HepG2 (cell line): Measurements from ENCODE around the gene JADE2. TPM values are rescaled to one million over a fixed set of nuclear protein-coding genes. Genes with fewer than 3 reads are reported as not detected.

Source experiments
- ATAC-seq: fragments of 200-7000 bp; cut with Tn5 transposase; 3 replicates; pipeline ENCODE4 v1.9.1; 2020; ENCODE audit warnings: mild to moderate bottlenecking, moderate library complexity
- BruUV-seq: library from RNA; stranded (reverse); fragments of 400-500 nt; replicated peaks from 2 replicates; lab custom pipeline; 2021; lab: Mats Ljungman, UMichigan
- CTCF ChIA-PET: fragments of 300-600 bp; formaldehyde crosslinking; extraction: SDS; loops from one replicate; lab custom pipeline; 2021; ENCODE audit warnings: low total read pairs, inconsistent platforms, low intra/inter-chr PET ratio; lab: Yijun Ruan, JAX
- POLR2A ChIA-PET: fragments of 350-600 bp; sonication (Branson Sonifier 250); formaldehyde crosslinking; loops from one replicate; lab custom pipeline; 2020; ENCODE audit warnings: antibody characterized with exemption, inconsistent platforms; lab: Yijun Ruan, JAX
- DNase-seq: peaks from one replicate; pipeline ENCODE4 v3.0.0-alpha.2; 2015; ENCODE audit warnings: low spot score
- FAIRE-seq: peaks from 3 replicates; lab custom pipeline; 2011; peaks lifted over from hg19 to GRCh38; lab: Jason Lieb, UNC
- H2AFZ ChIP-seq: one replicate; pipeline ENCODE4 v1.6.1; 2011; ENCODE audit warnings: low read length, inconsistent platforms
- H3K27ac ChIP-seq: fragments of 300-600 bp; 3 replicates; pipeline ENCODE4 v1.8.0; 2011; ENCODE audit warnings: mixed run types, mild to moderate bottlenecking, mixed read lengths, low read length, inconsistent platforms; ENCODE audit not compliant: insufficient read depth; ENCODE audit errors: extremely low read length
- H3K27me3 ChIP-seq, 2 experiments: fragments of 200-600 bp in 1 of 2; 2 replicates in 1 of 2; 3 replicates in 1 of 2; pipeline versions ENCODE4 v1.6.0 to v1.8.0; 2011; ENCODE audit warnings: low read length in 2 of 2, mild to moderate bottlenecking in 2 of 2, moderate library complexity in 2 of 2, inconsistent platforms in 1 of 2; ENCODE audit not compliant: insufficient read depth in 2 of 2, control insufficient read depth in 1 of 2
- H3K36me3 ChIP-seq, 2 experiments: fragments of 200-600 bp in 1 of 2; replicated peaks in 1 of 2; 2 replicates in 1 of 2; 3 replicates in 1 of 2; pipeline versions ENCODE4 v1.5.1 to v1.8.0; 2011; ENCODE audit warnings: low read length in 2 of 2, inconsistent platforms in 1 of 2; ENCODE audit not compliant: insufficient read depth in 2 of 2, control insufficient read depth in 1 of 2
- H3K4me1 ChIP-seq: 2 replicates; pipeline ENCODE4 v1.5.1; 2012; ENCODE audit warnings: low read length, inconsistent platforms; ENCODE audit not compliant: insufficient read depth
- H3K4me2 ChIP-seq: 2 replicates; pipeline ENCODE4 v1.6.0; 2011; ENCODE audit warnings: low read depth, low read length, inconsistent platforms
- H3K4me3 ChIP-seq, 3 experiments: fragments of 200-600 bp in 1 of 3; sonication (generic), shearing (Covaris generic) in 1 of 3; replicated peaks in 1 of 3; 2 replicates each; pipeline ENCODE4 v1.5.1; 2011 to 2016; ENCODE audit warnings: low read length in 3 of 3, inconsistent platforms in 2 of 3, low read depth in 2 of 3, mild to moderate bottlenecking in 2 of 3, control low read depth in 1 of 3, mixed read lengths in 1 of 3; ENCODE audit not compliant: insufficient read depth in 1 of 3
- H3K79me2 ChIP-seq: one replicate; pipeline ENCODE4 v1.6.1; 2011; ENCODE audit warnings: low read length, inconsistent platforms; ENCODE audit not compliant: insufficient read depth
- H3K9ac ChIP-seq: 2 replicates; pipeline ENCODE4 v1.6.0; 2011; ENCODE audit warnings: mild to moderate bottlenecking, low read depth, low read length, inconsistent platforms; ENCODE audit not compliant: insufficient read depth
- H3K9me3 ChIP-seq: 2 replicates; pipeline ENCODE4 v1.5.1; 2012; ENCODE audit warnings: mild to moderate bottlenecking, low read length
- H4K20me1 ChIP-seq: 2 replicates; pipeline ENCODE4 v1.6.0; 2011; ENCODE audit warnings: inconsistent platforms, mild to moderate bottlenecking, low read length, moderate library complexity; ENCODE audit not compliant: insufficient read depth
- FOXK2 ChIP-seq: fragments of 450-650 bp; IDR thresholded peaks from 2 replicates; pipeline ENCODE4 v1.6.1; 2016
- MAZ ChIP-seq, 2 experiments: sonication (generic) in 1 of 2; formaldehyde crosslinking in 1 of 2; IDR thresholded peaks; 2 replicates each; pipeline versions ENCODE4 v1.5.0 to v1.6.1; 2012 to 2020; ENCODE audit warnings: low read depth in 2 of 2, mild to moderate bottlenecking in 2 of 2, borderline replicate concordance in 1 of 2, improper control_type of control experiment in 1 of 2, low read length in 1 of 2, missing genetic modification reagents in 1 of 2, moderate library complexity in 1 of 2
- MEF2D ChIP-seq: sonication (generic); formaldehyde crosslinking; IDR thresholded peaks from 2 replicates; pipeline ENCODE4 v1.5.1; 2020; ENCODE audit warnings: mild to moderate bottlenecking, missing genetic modification reagents
- NFE2L2 ChIP-seq: fragments of 150-350 bp; IDR thresholded peaks from 2 replicates; pipeline ENCODE4 v1.6.1; 2014; ENCODE audit warnings: low read length
- PHF8 ChIP-seq: sonication (generic); formaldehyde crosslinking; IDR thresholded peaks from 2 replicates; pipeline ENCODE4 v1.5.0; 2020; ENCODE audit warnings: missing genetic modification reagents
- SRSF4 ChIP-seq: fragments of 200-400 bp; formaldehyde crosslinking; IDR thresholded peaks from one replicate; pipeline ENCODE4 v1.6.1; 2018; ENCODE audit warnings: mild to moderate bottlenecking, low read depth, low read length, moderate library complexity; ENCODE audit not compliant: poor library complexity, severe bottlenecking
- TAF15 ChIP-seq: fragments of 200-400 bp; formaldehyde crosslinking; IDR thresholded peaks from one replicate; pipeline ENCODE4 v1.6.1; 2018; ENCODE audit warnings: mild to moderate bottlenecking, low read depth, low read length; ENCODE audit not compliant: poor library complexity, severe bottlenecking
- TFDP1 ChIP-seq: IDR thresholded peaks from 2 replicates; pipeline ENCODE4 v1.6.1; 2016; ENCODE audit warnings: missing compliant biosample characterization, missing genetic modification reagents, borderline replicate concordance
- ZBTB26 ChIP-seq: IDR thresholded peaks from 2 replicates; pipeline ENCODE4 v1.6.1; 2016; ENCODE audit warnings: missing compliant biosample characterization, missing genetic modification reagents, borderline replicate concordance
- ZBTB3 ChIP-seq: sonication (generic); formaldehyde crosslinking; IDR thresholded peaks from 2 replicates; pipeline ENCODE4 v1.4.0; 2020; ENCODE audit warnings: low read depth, mild to moderate bottlenecking, moderate library complexity, missing genetic modification reagents, borderline replicate concordance
- ZNF296 ChIP-seq: sonication (generic); formaldehyde crosslinking; conservative IDR thresholded peaks from 2 replicates; pipeline ENCODE4 v1.5.0; 2020; ENCODE audit warnings: mild to moderate bottlenecking, missing genetic modification reagents
- ZNF350 ChIP-seq: sonication (generic); formaldehyde crosslinking; IDR thresholded peaks from 2 replicates; pipeline ENCODE4 v1.4.0; 2020; ENCODE audit warnings: mild to moderate bottlenecking, low read depth, missing genetic modification reagents, borderline replicate concordance
- ZNF432 ChIP-seq: sonication (generic); formaldehyde crosslinking; IDR thresholded peaks from 2 replicates; pipeline ENCODE4 v1.5.0; 2020; ENCODE audit warnings: missing genetic modification reagents, mild to moderate bottlenecking, borderline replicate concordance
- ZNF572 ChIP-seq: sonication (generic); formaldehyde crosslinking; IDR thresholded peaks from 2 replicates; pipeline ENCODE4 v1.5.1; 2020; ENCODE audit warnings: mild to moderate bottlenecking, missing genetic modification reagents
- ZNF678 ChIP-seq: sonication (generic); formaldehyde crosslinking; IDR thresholded peaks from 2 replicates; pipeline ENCODE4 v1.4.0; 2020; ENCODE audit warnings: mild to moderate bottlenecking, missing genetic modification reagents
- ZNF788 ChIP-seq: sonication (generic); formaldehyde crosslinking; IDR thresholded peaks from 2 replicates; pipeline ENCODE4 v1.5.0; 2020; ENCODE audit warnings: mild to moderate bottlenecking, missing genetic modification reagents, borderline replicate concordance
- WGBS: methylation state at CpG from one replicate; pipeline ENCODE4 v1.1.6; 2017; ENCODE audit warnings: low lambda C conversion rate; 5-methylcytosine and 5-hydroxymethylcytosine counted together
- in situ Hi-C: cut with HindIII; loops from 2 replicates; pipeline ENCODE4 v1.10.0; 2017; ENCODE audit warnings: low pct_unique_long_range_greater_than_20kb; ENCODE audit not compliant: extremely low pct_ligation_motif_present
- intact Hi-C: fragments of 100-400 bp; cut with micrococcal nuclease; formaldehyde crosslinking; loops from one replicate; pipeline ENCODE4 v1.10.0; 2022; ENCODE audit not compliant: unreplicated experiment
- polyA plus RNA-seq, 8 experiments: library from polyadenylated mRNA; depleted of rRNA in 3 of 8; stranded (reverse) in 7 of 8; unstranded in 1 of 8; fragments of >200 nt; fragmentation: Illumina TruSeq in 4 of 8; extraction: Trizol in 4 of 8; gene quantifications; 2 replicates each; pipeline versions ENCODE4 v1.2.1 to v1.2.3, GENCODE V29; 2011 to 2016; ENCODE audit warnings: low read depth in 4 of 8, missing spikeins in 1 of 8, mixed read lengths in 1 of 8; ENCODE audit not compliant: insufficient read depth in 1 of 8
- total RNA-seq, 5 experiments: library from RNA; depleted of rRNA; stranded (reverse); fragments of >200 nt; fragmentation: Illumina TruSeq; extraction: Trizol; gene quantifications; 2 replicates each; pipeline ENCODE4 v1.2.3, GENCODE V29; 2016; ENCODE audit warnings: low read depth in 1 of 5
- TF ChIP-seq, protein P1 (sequence below): IDR thresholded peaks from 2 replicates; pipeline ENCODE4 v1.6.1; 2016; ENCODE audit warnings: low read depth, control low read depth
- TF ChIP-seq, protein P2 (sequence below): sonication (generic); formaldehyde crosslinking; IDR thresholded peaks from 2 replicates; pipeline ENCODE4 v1.5.0; 2020; ENCODE audit warnings: missing genetic modification reagents
- TF ChIP-seq, protein P3 (sequence below): sonication (generic); formaldehyde crosslinking; IDR thresholded peaks from 2 replicates; pipeline ENCODE4 v1.9.0; 2021; ENCODE audit warnings: missing genetic modification reagents, mild to moderate bottlenecking, borderline replicate concordance

The JADE2 gene
- total and polyA plus RNA-seq, 2 of the 13 experiments (the other 11 are each of a cell fraction or from before 2014, with no cell fraction given): 7.5 to 15.1 TPM

DNA sequence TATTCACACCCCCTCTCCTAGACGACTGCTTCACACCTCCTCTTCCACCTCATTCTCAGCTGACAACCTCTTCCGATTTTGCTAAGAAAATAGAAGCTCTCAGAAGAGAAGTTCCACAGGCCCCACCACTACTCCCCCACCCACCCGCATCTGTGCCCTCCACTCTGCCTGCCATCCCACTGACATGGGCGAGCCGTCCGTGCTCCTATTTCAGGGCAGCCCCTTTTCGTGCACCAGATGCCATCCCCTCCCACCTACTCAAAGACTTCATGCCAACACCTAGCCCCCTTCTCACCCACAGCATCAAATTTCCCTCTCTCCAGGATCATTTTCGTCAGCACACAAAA lies 34.6 kb upstream of the JADE2 start:
- Histone ChIP-seq H4K20me1 (no peaks in the 10 kb centered on the region), H2AFZ (no peak overlapping the region), H3K4me3 (no peak overlapping the region), H3K9me3 (no peaks in the 10 kb centered on the region), H3K27ac (no peak overlapping the region), H3K4me2 (no peak overlapping the region), H3K4me1 (peaks cover 10% of the 10 kb centered on the region), H3K27me3 (peaks cover 0 to 15% of the 10 kb centered on the region in 2 experiments; a peak in 2 of 5 replicates)
- in situ Hi-C loops: no loop called here
- FAIRE-seq: no peak
- CTCF ChIA-PET: no interaction called here
- no peak for ATAC-seq
- no peak for DNase-seq
- BruUV-seq: no TSS peak
- TF ChIP-seq, protein P1, sequence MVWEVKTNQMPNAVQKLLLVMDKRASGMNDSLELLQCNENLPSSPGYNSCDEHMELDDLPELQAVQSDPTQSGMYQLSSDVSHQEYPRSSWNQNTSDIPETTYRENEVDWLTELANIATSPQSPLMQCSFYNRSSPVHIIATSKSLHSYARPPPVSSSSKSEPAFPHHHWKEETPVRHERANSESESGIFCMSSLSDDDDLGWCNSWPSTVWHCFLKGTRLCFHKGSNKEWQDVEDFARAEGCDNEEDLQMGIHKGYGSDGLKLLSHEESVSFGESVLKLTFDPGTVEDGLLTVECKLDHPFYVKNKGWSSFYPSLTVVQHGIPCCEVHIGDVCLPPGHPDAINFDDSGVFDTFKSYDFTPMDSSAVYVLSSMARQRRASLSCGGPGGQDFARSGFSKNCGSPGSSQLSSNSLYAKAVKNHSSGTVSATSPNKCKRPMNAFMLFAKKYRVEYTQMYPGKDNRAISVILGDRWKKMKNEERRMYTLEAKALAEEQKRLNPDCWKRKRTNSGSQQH (CRISPR knock-in tag): no peak
- TF ChIP-seq MAZ (IDR thresholded peaks at IDR 0.05; ENCODE audit: borderline replicate concordance, low read depth, low read length) (no peak), MAZ (CRISPR knock-in tag; IDR thresholded peaks at IDR 0.05; ENCODE audit: low read depth) (no peak), PHF8 (CRISPR knock-in tag) (no peak), ZNF572 (no peak), SRSF4 (no peak), NFE2L2 (no peak), ZNF788 (no peak), ZBTB26 (CRISPR knock-in tag) (no peak), FOXK2 (no peak), ZNF350 (CRISPR knock-in tag) (no peak), ZBTB3 (CRISPR knock-in tag) (no peak), MEF2D (no peak), ZNF432 (CRISPR knock-in tag) (no peak), ZNF296 (CRISPR knock-in tag) (no peak), ZNF678 (CRISPR knock-in tag) (no peak), TFDP1 (no peak), TAF15 (no peak)
- TF ChIP-seq, protein P2, sequence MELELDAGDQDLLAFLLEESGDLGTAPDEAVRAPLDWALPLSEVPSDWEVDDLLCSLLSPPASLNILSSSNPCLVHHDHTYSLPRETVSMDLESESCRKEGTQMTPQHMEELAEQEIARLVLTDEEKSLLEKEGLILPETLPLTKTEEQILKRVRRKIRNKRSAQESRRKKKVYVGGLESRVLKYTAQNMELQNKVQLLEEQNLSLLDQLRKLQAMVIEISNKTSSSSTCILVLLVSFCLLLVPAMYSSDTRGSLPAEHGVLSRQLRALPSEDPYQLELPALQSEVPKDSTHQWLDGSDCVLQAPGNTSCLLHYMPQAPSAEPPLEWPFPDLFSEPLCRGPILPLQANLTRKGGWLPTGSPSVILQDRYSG (CRISPR knock-in tag): no peak
- TF ChIP-seq, protein P3, sequence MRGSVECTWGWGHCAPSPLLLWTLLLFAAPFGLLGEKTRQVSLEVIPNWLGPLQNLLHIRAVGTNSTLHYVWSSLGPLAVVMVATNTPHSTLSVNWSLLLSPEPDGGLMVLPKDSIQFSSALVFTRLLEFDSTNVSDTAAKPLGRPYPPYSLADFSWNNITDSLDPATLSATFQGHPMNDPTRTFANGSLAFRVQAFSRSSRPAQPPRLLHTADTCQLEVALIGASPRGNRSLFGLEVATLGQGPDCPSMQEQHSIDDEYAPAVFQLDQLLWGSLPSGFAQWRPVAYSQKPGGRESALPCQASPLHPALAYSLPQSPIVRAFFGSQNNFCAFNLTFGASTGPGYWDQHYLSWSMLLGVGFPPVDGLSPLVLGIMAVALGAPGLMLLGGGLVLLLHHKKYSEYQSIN (CRISPR knock-in tag): no peak
- TF ChIP-seq, all 625 proteins: peak for 0
- 64% methylated on average over 8 of the region's 8 CpGs for WGBS
- Histone ChIP-seq H3K36me3 (no peaks in the 10 kb centered on the region), H3K79me2 (no peaks in the 10 kb centered on the region), H3K9ac (no peak overlapping the region)
- POLR2A ChIA-PET: interaction anchor here (1.4 kb wide), 1 partner anchor 24 kb away, joined by 4 read pairs; no protein-coding TSS in a partner anchor
- intact Hi-C loops: no loop called here
